Thoracic aorta (tissue), 2 donors: ENCODE results near the gene GARS1. TPM values are rescaled to one million over a fixed set of nuclear protein-coding genes. Genes with fewer than 3 reads are reported as not detected.

ENCODE experiments used
- ATAC-seq: fragments of 150-250 bp; one replicate; pipeline ENCODE4 v1.8.0; 2017; ENCODE audit warnings: low read depth; ENCODE audit not compliant: insufficient number of reproducible peaks, low FRiP score
- DNase-seq: peaks from one replicate; pipeline ENCODE4 v3.0.0-alpha.2; 2020; ENCODE audit warnings: low spot score
- H3K27ac ChIP-seq, 2 donors: fragments of 200-600 bp; sonication (generic); 1 replicate in 1 of 2; 2 replicates in 1 of 2; pipeline ENCODE4 v1.5.1; 2016; ENCODE audit warnings: mild to moderate bottlenecking in 2 of 2, moderate library complexity in 2 of 2
- H3K27me3 ChIP-seq: fragments of 200-600 bp; sonication (generic); replicated peaks from 2 replicates; pipeline ENCODE4 v1.6.0; 2016; ENCODE audit warnings: mild to moderate bottlenecking; ENCODE audit not compliant: insufficient read depth
- H3K36me3 ChIP-seq: fragments of 200-600 bp; sonication (generic); one replicate; pipeline ENCODE4 v1.5.1; 2016
- H3K4me1 ChIP-seq, 2 donors: fragments of 200-600 bp; sonication (generic); 1 replicate in 1 of 2; 2 replicates in 1 of 2; pipeline versions ENCODE4 v1.5.1 to v1.6.0; 2016; ENCODE audit warnings: low read depth in 2 of 2, mild to moderate bottlenecking in 1 of 2; ENCODE audit not compliant: control insufficient read depth in 1 of 2
- H3K4me3 ChIP-seq: fragments of 200-600 bp; sonication (generic); 2 replicates; pipeline ENCODE4 v1.5.1; 2016; ENCODE audit warnings: mild to moderate bottlenecking
- H3K9me3 ChIP-seq: fragments of 200-600 bp; sonication (generic); 2 replicates; pipeline ENCODE4 v1.5.1; 2016
- total RNA-seq, 2 donors: library from RNA; depleted of rRNA; stranded (reverse); fragments of >200 nt; gene quantifications; one replicate each; pipeline versions ENCODE4 v1.1.0 to v1.2.3, GENCODE V29; 2016
- TF ChIP-seq, protein P1 (sequence below): fragments of 200-600 bp; sonication (generic); IDR thresholded peaks from one replicate; pipeline ENCODE4 v1.5.1; 2019; ENCODE audit warnings: antibody characterized with exemption

GARS1 gene
- total RNA-seq, 2 donors from 2014 or later, result 76.5 to 81.6 TPM

DNA sequence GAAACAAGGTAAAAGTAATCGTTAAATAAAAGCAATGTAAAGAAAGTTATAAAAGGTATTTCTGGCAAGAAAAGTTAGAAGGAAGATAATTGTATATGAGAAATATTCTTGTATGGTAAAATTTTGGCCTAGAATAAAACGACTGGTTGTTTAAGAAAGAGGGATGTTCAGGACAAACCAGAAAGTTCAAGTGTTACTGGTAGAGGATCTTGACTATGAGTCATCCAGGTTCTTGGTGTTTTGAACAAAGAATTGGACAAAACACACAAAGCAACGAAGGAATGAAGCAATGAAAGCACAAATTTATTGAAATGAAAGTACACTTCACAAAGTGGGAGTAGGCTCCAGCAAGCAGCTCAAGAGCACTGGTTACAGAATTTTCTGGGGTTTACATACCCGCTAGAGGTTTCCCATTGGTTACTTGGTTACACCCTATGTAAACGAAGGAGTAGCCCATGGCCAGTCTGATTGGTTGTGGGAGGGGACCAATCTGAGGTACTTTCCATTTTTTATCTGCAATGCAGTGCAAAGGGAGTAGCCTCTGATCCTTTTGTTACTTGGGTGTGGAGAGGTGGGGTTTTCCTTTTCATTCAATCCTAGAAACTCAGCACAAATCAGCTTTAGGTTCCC, 22.4 kb upstream of the GARS1 start:
- TF ChIP-seq, protein P1, sequence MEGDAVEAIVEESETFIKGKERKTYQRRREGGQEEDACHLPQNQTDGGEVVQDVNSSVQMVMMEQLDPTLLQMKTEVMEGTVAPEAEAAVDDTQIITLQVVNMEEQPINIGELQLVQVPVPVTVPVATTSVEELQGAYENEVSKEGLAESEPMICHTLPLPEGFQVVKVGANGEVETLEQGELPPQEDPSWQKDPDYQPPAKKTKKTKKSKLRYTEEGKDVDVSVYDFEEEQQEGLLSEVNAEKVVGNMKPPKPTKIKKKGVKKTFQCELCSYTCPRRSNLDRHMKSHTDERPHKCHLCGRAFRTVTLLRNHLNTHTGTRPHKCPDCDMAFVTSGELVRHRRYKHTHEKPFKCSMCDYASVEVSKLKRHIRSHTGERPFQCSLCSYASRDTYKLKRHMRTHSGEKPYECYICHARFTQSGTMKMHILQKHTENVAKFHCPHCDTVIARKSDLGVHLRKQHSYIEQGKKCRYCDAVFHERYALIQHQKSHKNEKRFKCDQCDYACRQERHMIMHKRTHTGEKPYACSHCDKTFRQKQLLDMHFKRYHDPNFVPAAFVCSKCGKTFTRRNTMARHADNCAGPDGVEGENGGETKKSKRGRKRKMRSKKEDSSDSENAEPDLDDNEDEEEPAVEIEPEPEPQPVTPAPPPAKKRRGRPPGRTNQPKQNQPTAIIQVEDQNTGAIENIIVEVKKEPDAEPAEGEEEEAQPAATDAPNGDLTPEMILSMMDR, result no peak
- no peaks in the 10 kb centered on the region for H3K4me1 ChIP-seq
- no peak for DNase-seq
- H3K27ac ChIP-seq, result no peak overlapping the region
- H3K9me3 ChIP-seq, result no peaks in the 10 kb centered on the region
- H3K36me3 ChIP-seq, result peaks cover 14% of the 10 kb centered on the region
- no peak overlapping the region for H3K4me3 ChIP-seq
- no peak for ATAC-seq
- H3K27me3 ChIP-seq, result no peaks in the 10 kb centered on the region

DNA sequence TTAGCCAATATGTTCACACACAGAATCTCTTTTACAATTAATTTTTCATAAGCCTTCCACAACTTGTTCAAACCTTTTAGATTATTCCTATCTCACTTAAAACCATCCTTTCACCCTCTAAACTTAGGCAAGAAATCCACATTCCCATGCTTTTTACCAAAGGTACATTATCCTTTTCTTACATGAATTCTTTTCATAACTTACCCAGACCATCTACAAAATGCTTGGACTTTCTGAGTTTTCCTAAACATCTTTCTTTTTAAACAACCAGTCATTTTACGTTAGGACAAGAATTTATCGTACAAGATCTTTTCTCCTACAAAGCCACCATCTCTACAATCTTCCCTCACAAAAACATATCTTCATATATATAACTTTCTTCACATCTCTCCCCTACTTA, 18.8 kb upstream of the GARS1 start:
- no peak overlapping the region for H3K4me3 ChIP-seq
- DNase-seq (no peak), ATAC-seq (no peak)
- H3K36me3 ChIP-seq, result peaks cover 15% of the 10 kb centered on the region
- H3K27ac ChIP-seq, result no peak overlapping the region
- no peaks in the 10 kb centered on the region for H3K27me3 ChIP-seq
- TF ChIP-seq, protein P1, result no peak
- no peaks in the 10 kb centered on the region for H3K4me1 ChIP-seq
- H3K9me3 ChIP-seq, result no peaks in the 10 kb centered on the region

DNA sequence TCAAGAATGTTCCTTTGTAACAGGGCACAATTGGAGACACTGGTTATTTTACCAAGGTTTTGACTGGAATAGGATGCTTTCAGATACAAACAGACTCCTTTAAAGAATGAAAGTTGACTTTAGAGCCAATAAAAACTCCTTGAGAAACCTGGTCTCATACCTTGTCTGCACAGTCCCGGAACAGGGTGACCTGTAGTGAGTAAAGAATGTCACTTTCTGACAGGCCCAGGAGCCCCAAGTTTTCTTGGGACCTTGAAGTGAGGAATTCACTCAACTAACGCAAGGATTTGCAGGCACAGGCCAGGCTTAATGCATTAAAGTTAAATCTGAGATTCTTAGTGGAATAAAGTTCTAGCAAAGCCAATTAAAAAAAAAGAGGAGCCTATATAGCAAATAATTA, 11.5 kb upstream of the GARS1 start:
- H3K27me3 ChIP-seq, result no peaks in the 10 kb centered on the region
- H3K4me1 ChIP-seq, result no peaks in the 10 kb centered on the region
- H3K4me3 ChIP-seq, result no peak overlapping the region
- H3K27ac ChIP-seq, result no peak overlapping the region
- no peaks in the 10 kb centered on the region for H3K9me3 ChIP-seq
- DNase-seq (no peak), ATAC-seq (no peak)
- H3K36me3 ChIP-seq, result peaks cover 28% of the 10 kb centered on the region
- TF ChIP-seq, protein P1, result no peak

DNA sequence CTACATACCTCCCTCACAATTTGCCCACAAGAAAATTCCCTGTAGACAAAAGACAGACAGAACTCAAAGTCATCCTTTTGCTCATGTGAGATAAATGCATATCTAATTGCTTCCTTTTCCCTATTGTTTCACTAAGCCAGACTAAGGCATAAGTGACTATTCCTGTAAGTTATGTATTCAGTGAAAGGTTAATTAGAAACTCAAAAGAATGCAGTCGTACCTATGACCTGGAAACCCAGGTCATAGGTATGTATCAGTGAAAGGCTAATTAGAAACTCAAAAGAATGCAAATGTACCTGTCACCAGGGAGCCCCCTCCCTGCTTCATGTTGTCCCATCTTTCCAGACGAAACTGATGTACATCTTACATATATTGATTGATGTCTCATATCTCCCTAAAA, 10.3 kb upstream of the GARS1 start:
- H3K27me3 ChIP-seq, result no peaks in the 10 kb centered on the region
- no peak for DNase-seq
- H3K4me1 ChIP-seq, result no peaks in the 10 kb centered on the region
- peaks cover 21% of the 10 kb centered on the region for H3K36me3 ChIP-seq
- TF ChIP-seq, protein P1, result no peak
- no peak for ATAC-seq
- H3K9me3 ChIP-seq, result no peaks in the 10 kb centered on the region
- H3K4me3 ChIP-seq, result no peak overlapping the region
- no peak overlapping the region for H3K27ac ChIP-seq

DNA sequence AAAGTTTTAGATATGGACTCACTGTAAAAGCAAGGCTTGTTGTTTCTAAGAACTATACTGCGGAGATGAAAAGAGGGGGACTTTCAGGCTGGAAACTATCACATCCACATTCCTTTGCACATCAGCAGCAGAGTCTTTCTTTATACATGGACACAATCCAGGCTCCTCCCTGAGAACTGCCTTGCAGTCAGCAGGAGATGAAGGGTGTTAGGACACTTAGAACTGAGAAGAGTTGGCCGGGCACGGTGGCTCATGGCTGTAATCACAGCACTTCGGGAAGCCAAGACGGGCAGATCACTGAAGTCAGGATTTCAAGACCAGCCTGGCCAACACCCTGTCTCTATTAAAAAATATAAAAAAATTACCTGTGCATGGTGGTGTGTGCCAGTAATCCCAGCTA, 9.7 kb upstream of the GARS1 start:
- no peaks in the 10 kb centered on the region for H3K4me1 ChIP-seq
- TF ChIP-seq, protein P1, result no peak
- H3K36me3 ChIP-seq, result peaks cover 21% of the 10 kb centered on the region
- no peak overlapping the region for H3K4me3 ChIP-seq
- DNase-seq, result no peak
- H3K9me3 ChIP-seq, result no peaks in the 10 kb centered on the region
- no peak overlapping the region for H3K27ac ChIP-seq
- no peaks in the 10 kb centered on the region for H3K27me3 ChIP-seq
- no peak for ATAC-seq
